Erythroblast (primary cell): ENCODE measurements around the gene FAM184A.
"Not testable (repeated sequence)": the region's sequence is repeated elsewhere in the genome, so short reads cannot be mapped to it uniquely, and the experiment has no call there.

Experiments used
- DNase-seq, 2 experiments: peaks; one replicate each; lab custom pipeline; 2025; lab: John Stamatoyannopoulos, UW
- GATA1 ChIP-seq: IDR thresholded peaks from 2 replicates; pipeline ENCODE4 v1.6.1; 2011; ENCODE audit warnings: low read depth, mild to moderate bottlenecking, control low read depth, low read length, moderate library complexity
- POLR2A ChIP-seq: IDR thresholded peaks from 2 replicates; pipeline ENCODE4 v1.6.1; 2011; ENCODE audit warnings: mild to moderate bottlenecking, low read length

Gene FAM184A

GRCh38 chr6:119030759-119031158, 47.7 kb downstream of the FAM184A start:
- no peak for DNase-seq
- TF ChIP-seq POLR2A: no peak
- no peak for TF ChIP-seq GATA1

GRCh38 chr6:119028091-119028490, 50.4 kb downstream of the FAM184A start:
- TF ChIP-seq GATA1 (no peak), POLR2A (no peak)
- DNase-seq: no peak

GRCh38 chr6:119027465-119027864, 51.0 kb downstream of the FAM184A start:
- TF ChIP-seq GATA1 (no peak), POLR2A (no peak)

GRCh38 chr6:119026822-119027221, 51.6 kb downstream of the FAM184A start:
- DNase-seq: no peak
- no peak for TF ChIP-seq POLR2A
- TF ChIP-seq GATA1: no peak

More at GRCh38 chr6:119027465-119027864, 51.0 kb downstream of the FAM184A start:
- no peak for DNase-seq

GRCh38 chr6:119025793-119026192, 52.7 kb downstream of the FAM184A start:
- DNase-seq: no peak
- no peak for TF ChIP-seq GATA1
- no peak for TF ChIP-seq POLR2A

GRCh38 chr6:119024111-119024510, 54.4 kb downstream of the FAM184A start:
- TF ChIP-seq POLR2A: no peak
- no peak for TF ChIP-seq GATA1
- no peak for DNase-seq

- TF ChIP-seq GATA1: no peak
- TF ChIP-seq POLR2A: no peak
- no peak for DNase-seq
Observed at GRCh38 chr6:119022796-119023195, 55.7 kb downstream of the FAM184A start.

GRCh38 chr6:119020597-119021561, 57.6 kb downstream of the FAM184A start:
- DNase-seq: no peak
- TF ChIP-seq POLR2A: no peak
- TF ChIP-seq GATA1: no peak

- not testable (repeated sequence) for DNase-seq
Observed at GRCh38 chr6:119015165-119015564, 63.3 kb downstream of the FAM184A start.

- TF ChIP-seq POLR2A (no peak), GATA1 (no peak)
- no peak for DNase-seq
Observed at GRCh38 chr6:119012521-119012920, 65.9 kb downstream of the FAM184A start.

DNA sequence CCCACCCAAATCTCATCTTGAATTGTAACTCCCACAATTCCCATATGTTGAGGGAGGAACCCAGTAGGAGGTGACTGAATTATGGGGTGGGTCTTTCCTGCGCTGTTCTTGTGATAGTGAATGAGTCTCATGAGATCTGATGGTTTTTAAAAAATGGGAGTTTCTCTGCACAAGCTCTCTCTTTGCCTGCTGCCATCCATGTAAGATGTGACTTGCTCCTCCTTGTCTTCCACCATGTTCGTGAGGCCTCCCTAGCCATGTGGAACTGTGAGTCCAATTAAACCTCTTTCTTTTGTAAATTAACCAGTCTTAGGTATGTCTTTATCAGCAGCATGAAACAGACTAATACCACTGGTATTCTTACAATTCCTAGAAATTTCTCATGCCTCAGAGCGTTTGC, 69.2 kb downstream of the FAM184A start:
- not testable (repeated sequence) for DNase-seq

GRCh38 chr6:119006974-119007373, 71.5 kb downstream of the FAM184A start:
- DNase-seq: no peak
- no peak for TF ChIP-seq POLR2A
- TF ChIP-seq GATA1: no peak

DNA sequence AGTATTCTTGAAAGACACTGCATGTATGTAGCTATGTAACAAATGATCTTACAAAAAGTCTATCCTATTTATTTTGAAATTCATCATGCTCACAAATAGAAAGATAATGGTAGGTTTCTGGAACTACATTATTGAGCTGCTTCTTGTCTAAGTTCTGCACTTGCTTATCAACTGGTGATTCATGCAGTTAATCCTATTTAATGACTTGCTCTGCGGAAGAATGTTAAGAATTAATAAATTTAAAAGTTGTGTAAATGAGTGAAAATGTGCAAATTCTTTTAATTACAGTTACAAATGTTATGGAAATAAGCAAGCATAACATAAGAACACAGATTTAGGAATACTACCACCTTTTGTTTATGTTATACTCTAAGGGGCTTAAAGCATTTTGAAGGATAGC, 76.4 kb downstream of the FAM184A start:
- TF ChIP-seq POLR2A (no peak), GATA1 (no peak)
- no peak for DNase-seq

DNA sequence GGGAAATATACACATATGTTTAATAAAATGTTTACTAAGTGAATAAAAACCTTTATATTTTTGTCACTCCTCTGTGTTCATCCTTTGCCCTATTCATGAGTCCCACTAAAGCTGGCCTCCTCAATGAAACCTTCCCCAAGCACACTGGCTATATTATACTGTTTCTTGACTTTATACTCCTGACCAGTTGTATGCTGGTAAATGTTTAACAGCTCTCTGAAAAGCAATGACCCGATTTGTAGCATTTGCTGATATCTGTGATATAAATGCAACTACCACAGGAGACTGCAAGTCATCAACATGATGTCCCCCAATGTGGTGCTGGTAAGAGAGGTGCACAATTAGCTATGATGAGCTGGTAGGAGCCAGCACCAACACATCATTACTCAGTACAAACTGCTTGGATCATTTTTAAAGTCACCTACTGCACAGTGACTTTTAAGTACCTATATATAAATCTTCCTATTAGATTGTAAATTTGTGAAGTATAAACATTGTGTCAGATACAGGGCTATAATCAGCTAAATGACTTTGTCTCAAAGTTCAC, 78.9 kb downstream of the FAM184A start:
- TF ChIP-seq POLR2A (no peak), GATA1 (no peak)
- no peak for DNase-seq

GRCh38 chr6:118997426-118997825, 81.0 kb downstream of the FAM184A start:
- DNase-seq: peak in 1 of 2 experiments; percentile 29
